ENCODE measurements around the gene ZKSCAN4.

Gene ZKSCAN4

GRCh38 chr6:28252009-28252975 is at the start of gene ZKSCAN4:
TSS of gene ZKSCAN4 (minus strand) at chr6:28252269. CDS start at chr6:28251980, 289 bp downstream.
- DNase-seq = peak; percentile 83

- no peak for DNase-seq
Measured at GRCh38 chr6:28296520-28297060, 44.5 kb upstream of the ZKSCAN4 start.

GRCh38 chr6:28295326-28295725 is 43.3 kb upstream of the ZKSCAN4 start:
- no peak for DNase-seq

GRCh38 chr6:28291573-28291972 is 39.5 kb upstream of the ZKSCAN4 start:
- DNase-seq = no peak

GRCh38 chr6:28282926-28283325 is 30.9 kb upstream of the ZKSCAN4 start:
- DNase-seq = no peak

- peak; percentile 84 for DNase-seq
Measured at GRCh38 chr6:28281288-28282064, 29.4 kb upstream of the ZKSCAN4 start, which contains the start of gene PGBD1. TSS of gene PGBD1 (plus strand) at chr6:28281572. CDS start at chr6:28283814, 2,242 bp downstream.

- DNase-seq = no peak
Measured at GRCh38 chr6:28280595-28281287, 28.7 kb upstream of the ZKSCAN4 start.

- DNase-seq = no peak
Measured at GRCh38 chr6:28277746-28278145, 25.7 kb upstream of the ZKSCAN4 start.

GRCh38 chr6:28274888-28275287 is 22.8 kb upstream of the ZKSCAN4 start:
- DNase-seq = no peak

GRCh38 chr6:28269492-28269891 is 17.4 kb upstream of the ZKSCAN4 start:
- no peak for DNase-seq

GRCh38 chr6:28267695-28268059 is 15.6 kb upstream of the ZKSCAN4 start:
- DNase-seq = no peak

- DNase-seq = peak; percentile 90
Measured at GRCh38 chr6:28266962-28267694, 15.1 kb upstream of the ZKSCAN4 start, which contains the start of gene ZSCAN26. TSS of gene ZSCAN26 (plus strand) at chr6:28267143. CDS start at chr6:28271920, 4,777 bp downstream.

GRCh38 chr6:28266563-28266961 is 14.5 kb upstream of the ZKSCAN4 start:
- no peak for DNase-seq

- DNase-seq = no peak
Measured at GRCh38 chr6:28264834-28265401, 12.8 kb upstream of the ZKSCAN4 start.

GRCh38 chr6:28263922-28264321 is 11.9 kb upstream of the ZKSCAN4 start:
- DNase-seq = no peak

GRCh38 chr6:28258877-28259777 is 7.1 kb upstream of the ZKSCAN4 start, which contains the start of gene NKAPL:
TSS of gene NKAPL (plus strand) at chr6:28259297. CDS start at chr6:28259372, 75 bp downstream.
- DNase-seq = peak; percentile 79

- no peak for DNase-seq
Measured at GRCh38 chr6:28257042-28257441, 5.0 kb upstream of the ZKSCAN4 start.

- no peak for DNase-seq
Measured at GRCh38 chr6:28254121-28254519, 2.1 kb upstream of the ZKSCAN4 start.

GRCh38 chr6:28251661-28252008 is 434 bp downstream of the ZKSCAN4 start:
- peak; percentile 46 for DNase-seq

- DNase-seq = no peak
Measured at GRCh38 chr6:28250747-28251146, 1.3 kb downstream of the ZKSCAN4 start.
